Stimulated activated CD4-positive, alpha-beta T cell treated with anti-CD3 and anti-CD28 coated beads, Interleukin-15, amount 100 ng/mL, for 48 hours (primary cell): ENCODE results near the gene EIF5A2.
"Not testable (repeated sequence)": the region's sequence is repeated elsewhere in the genome, so short reads cannot be mapped to it uniquely, and the experiment has no call there.

ENCODE experiments used
- DNase-seq, 2 donors: peaks; one replicate each; pipeline ENCODE4 v3.0.0-alpha.2; 2020; ENCODE audit warnings: low read depth in 2 of 2

EIF5A2 gene

DNA sequence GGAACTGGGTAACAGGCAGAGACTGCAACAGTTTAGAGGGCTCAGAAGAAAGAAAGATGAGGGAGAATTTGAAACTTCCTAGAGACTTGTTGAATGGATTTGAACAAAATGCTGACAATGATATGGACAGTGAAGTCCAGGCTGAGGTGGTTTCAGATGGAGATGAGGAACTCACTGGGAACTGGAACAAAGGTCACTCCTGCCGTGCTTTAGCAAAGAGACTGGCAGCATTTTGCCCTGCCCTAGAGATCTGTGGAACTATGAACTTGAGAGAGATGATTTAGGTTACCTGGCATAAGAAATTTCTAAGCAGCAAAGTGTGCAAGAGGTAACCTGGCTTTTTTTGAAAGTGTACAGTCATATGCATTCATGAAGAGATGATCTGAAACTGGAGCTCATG is 11.7 kb downstream of the EIF5A2 start:
- DNase-seq: no peak

DNA sequence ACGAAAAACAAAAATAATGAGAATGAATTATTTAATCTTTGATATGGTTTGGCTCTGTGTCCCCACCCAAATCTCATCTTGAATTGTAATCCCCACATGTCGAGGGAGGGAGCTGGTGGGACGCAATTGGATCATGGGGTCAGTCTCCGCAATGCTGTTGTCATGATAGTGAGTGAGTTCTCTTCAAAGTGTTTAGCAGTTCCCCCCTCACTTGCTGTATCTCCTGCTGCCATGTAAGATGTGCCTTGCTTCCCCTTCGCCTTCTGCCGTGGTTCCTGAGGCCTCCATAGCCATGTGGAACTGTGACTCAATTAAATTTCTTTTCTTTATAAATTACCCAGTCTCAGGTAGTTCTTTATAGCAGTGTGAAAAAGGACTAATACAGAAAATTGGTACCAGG is 12.1 kb downstream of the EIF5A2 start:
- DNase-seq: not testable (repeated sequence)

GRCh38 chr3:170893895-170894294 is 14.5 kb downstream of the EIF5A2 start:
- DNase-seq: no peak

DNA sequence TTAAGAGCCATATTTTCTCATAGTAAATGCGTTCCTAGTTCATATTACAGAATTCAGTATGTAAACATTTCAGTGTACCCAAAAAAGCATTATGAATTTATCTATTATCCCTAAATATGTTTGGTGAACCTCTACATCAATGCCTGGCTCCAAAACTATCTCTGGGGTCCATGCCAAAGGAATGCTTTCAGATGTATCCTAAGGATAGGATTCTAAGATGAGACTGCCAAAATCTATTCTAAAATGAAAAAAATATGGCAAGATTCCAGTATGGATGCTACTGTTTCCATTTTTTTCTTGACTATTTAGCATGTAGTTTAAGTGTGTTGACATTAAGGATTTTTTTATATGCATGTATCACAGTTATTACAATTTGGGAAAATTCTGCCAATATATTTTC is 18.8 kb downstream of the EIF5A2 start:
- no peak for DNase-seq

DNA sequence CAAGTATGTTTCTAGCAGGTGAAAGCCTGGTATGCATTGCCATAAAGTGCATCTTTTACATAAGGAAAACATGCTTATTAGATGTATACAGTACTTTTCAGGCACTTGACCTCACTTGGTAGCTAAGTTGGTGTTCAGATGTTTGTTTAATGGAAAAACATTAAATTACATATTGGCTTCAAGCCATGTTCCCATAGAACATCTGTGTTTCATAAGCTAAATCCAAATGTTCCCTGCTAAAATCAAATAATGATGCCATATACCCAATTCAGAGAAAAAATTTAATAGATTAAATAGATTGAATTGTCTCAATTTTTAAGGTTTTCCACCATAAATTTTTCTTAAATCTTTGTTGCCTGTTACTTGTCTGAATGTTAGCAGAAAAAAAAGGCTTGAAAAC is 19.3 kb downstream of the EIF5A2 start:
- DNase-seq: no peak

GRCh38 chr3:170884109-170884930 is 24.1 kb downstream of the EIF5A2 start:
- DNase-seq: not testable (repeated sequence)

DNA sequence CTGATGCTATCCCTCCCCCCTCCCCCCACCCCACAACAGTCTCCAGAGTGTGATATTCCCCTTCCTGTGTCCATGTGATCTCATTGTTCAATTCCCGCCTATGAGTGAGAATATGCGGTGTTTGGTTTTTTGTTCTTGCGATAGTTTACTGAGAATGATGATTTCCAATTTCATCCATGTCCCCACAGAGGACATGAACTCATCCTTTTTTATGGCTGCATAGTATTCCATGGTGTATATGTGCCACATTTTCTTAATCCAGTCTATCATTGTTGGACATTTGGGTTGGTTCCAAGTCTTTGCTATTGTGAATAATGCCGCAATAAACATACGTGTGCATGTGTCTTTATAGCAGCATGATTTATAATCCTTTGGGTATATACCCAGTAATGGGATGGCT is 29.7 kb downstream of the EIF5A2 start:
- not testable (repeated sequence) for DNase-seq

DNA sequence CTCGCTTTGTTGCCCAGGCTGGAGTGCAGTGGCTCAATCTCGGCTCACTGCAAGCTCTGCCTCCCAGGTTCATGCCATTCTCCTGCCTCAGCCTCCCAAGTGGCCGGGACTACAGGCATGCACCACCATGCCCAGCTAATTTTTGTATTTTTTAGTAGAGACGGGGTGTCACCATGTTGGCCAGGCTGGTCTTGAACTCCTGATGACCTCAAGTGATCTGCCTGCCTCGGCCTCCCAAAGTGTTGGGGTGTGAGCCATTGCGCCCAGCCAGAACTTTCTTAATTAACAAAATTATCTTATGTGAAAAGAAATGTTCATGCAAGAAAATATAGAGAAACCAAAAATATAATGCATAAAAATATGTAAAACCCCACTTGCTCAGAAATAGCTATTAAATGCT is 31.1 kb downstream of the EIF5A2 start:
- not testable (repeated sequence) for DNase-seq

DNA sequence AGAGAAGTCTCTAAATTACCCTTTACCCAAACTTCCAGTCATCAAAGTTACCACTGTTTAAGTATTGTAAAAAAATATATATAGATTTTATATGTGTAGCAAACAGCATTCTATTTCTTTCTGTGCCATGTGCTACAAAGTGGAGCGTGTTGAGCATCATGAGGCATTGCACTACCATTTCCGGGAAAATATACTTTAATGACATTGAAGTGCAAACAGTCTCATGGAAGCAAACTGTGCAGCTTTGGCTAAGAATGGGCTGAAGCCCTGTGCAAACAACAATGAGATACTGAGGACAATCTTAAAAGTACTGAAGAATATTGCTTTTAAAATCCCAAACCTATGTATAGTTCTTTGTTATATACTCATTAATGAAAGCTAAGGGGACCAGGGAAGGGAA is 31.9 kb downstream of the EIF5A2 start:
- no peak for DNase-seq

DNA sequence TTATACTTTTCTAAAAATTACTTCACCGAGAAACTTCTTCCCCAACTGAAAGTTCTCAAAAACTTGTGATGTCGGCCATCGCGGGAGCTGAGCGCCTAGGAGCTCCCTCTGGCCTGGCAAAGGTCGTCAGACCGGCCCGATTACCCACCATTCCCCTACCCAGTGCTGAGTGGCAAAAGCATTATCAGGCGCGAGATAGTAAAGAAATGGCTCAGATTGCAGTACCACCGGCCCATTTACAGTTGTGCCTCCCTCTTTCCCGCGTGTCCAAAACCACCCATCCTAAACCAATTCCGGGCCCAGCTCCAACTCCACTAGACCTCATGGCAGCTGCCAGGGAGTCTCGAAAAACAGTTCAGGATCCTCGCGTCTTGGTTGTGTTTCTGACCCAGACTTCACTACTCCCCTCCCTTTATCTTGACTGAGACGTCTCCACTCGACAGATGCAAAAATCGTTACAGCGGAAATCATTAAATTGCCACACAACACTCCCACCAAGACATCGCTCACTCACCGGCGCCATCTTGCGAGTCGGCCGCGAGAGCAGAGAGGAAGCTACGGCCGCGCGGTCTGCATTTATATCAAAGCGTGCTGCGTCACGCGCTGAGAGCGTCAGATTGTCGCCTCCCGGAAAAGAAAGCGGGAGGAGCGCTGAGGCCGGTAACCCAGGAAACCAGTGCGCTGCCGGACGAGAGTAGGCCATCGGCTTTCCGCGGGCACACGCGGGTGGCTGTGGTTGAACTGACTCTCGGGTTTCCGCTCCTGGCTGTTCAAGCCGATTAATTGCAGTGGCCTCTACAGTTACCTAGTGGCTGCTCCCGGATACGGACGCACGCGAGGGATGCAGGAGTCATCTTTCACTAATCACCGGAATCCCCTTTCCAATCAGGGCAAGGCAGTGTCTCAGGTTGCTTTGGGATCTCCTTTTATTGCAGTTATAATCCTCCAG is 38.5 kb downstream of the EIF5A2 start, which contains the start of gene RPL22L1:
Gene RPL22L1, minus strand, starts transcription at position 551 of the 949 bp plus-strand sequence. Its CDS starts 28 bp downstream, at position 523.
- DNase-seq: peak; percentile 89 to 92

DNA sequence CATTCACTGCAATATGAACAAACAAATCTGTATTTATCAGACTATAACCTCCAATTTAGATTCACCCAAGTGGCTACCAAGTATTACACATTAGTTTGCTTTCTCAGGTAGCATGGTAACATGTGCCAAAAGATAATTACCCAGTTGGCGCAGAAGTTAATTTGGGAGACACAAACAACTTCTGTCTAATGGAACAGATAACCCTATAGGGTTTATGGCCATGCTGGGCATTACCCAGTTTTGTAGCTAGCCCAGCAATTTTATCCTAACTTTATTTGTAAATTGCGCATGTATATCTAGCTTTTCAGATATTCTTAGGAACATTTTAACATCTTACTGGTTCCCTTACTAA is 39.2 kb downstream of the EIF5A2 start:
- no peak for DNase-seq

GRCh38 chr3:170868577-170869238 is 39.7 kb downstream of the EIF5A2 start:
- DNase-seq: no peak

GRCh38 chr3:170867143-170867937 is 41.1 kb downstream of the EIF5A2 start:
- no peak for DNase-seq

DNA sequence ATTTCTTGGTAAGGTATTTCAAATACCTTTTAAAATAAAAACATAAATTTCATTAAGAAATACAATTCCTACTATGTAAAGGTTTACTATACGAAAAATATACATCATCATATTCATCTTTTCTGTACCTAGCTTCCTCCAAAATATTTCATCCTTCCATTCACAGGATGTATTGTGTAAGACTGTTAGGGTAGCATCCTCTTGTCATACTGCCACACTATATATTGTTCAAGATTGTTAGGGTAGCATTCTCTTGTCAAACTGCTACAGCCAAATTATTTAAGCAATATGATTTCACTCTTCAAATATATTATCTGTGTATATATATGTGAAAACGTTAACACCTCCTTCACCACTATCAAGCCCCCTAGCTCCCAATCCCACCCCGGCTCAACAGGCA is 41.9 kb downstream of the EIF5A2 start:
- no peak for DNase-seq

DNA sequence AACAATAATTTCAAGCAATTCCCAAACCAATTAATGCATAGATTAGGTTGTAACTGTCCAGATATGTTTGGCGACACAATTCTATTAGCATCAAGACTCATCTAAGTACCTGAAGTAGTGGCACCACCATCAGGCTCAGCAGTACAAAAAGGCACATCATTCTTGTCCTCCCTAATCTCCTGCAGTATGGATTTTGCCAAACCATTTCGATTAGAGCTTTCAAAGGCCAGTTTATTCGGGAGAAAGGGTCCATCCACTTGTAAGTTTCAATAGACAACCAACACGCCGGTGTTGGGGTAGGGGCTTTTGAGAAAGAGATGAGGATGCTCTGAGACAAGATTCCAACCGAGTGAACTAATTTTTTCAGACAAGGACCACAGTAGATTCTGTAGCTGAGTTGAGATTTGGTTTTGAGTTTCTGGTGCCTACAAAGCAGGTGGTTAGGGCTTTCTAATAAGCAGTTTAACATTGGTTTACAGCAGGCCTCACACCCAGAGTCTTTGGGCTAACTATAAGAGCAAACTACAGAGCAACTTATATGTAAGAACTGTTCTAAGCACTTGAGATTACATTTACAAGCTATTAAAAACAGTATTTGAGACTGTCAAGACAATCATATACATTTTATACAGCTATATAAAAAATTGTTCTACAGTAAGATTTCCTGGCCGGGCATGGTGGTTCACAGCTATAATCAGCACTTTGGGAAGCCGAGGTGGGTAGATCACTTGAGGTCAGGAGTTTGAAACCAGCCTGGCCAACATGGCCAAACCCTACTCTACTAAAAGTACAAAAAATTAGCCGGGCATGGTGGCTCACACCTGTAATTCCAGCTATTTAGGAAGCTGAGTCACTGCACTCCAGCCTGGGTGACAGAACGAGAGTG is 43.0 kb downstream of the EIF5A2 start:
- DNase-seq: no peak

- DNase-seq: no peak
These were observed 43.8 kb downstream of the EIF5A2 start for GRCh38 chr3:170864525-170865208.

GRCh38 chr3:170863816-170864215 is 44.6 kb downstream of the EIF5A2 start:
- no peak for DNase-seq

GRCh38 chr3:170862618-170863374 is 45.6 kb downstream of the EIF5A2 start:
- no peak for DNase-seq

DNA sequence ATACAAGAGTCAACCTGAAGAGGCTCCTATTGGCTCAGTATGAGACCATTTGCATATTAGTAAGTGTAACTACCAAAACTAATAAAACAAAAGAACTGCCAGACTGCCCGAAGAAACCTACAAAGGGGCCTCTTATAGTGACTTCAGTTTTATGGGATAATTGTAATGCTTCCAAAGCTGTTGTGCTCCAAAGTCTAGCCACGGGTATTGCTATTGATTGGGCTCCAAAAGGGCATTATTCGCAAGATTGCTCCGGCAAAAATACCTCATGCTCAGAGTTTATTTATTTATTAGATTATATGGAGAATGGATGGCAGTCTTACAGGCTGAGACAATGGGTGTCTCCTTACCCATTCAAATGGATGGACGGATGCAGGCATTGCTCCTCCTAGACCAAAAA is 49.8 kb downstream of the EIF5A2 start:
- DNase-seq: no peak
